CD14-positive monocyte (primary cell): ENCODE measurements around the gene ATXN7L1. TPM values are rescaled to one million over a fixed set of nuclear protein-coding genes. Genes with fewer than 3 reads are reported as not detected.

ENCODE experiments used
- DNase-seq, 3 donors: peaks; one replicate each; pipeline ENCODE4 v3.0.0-alpha.2; 2011 to 2022
- H2AFZ ChIP-seq: 2 replicates; pipeline ENCODE4 v1.6.0; 2012; ENCODE audit warnings: mild to moderate bottlenecking, low read depth, low read length, inconsistent platforms; ENCODE audit not compliant: insufficient read depth, poor library complexity, severe bottlenecking
- H3K27ac ChIP-seq, 2 donors: 1 replicate in 1 of 2; 2 replicates in 1 of 2; pipeline ENCODE4 v1.5.1; 2012 to 2013; ENCODE audit warnings: low read length in 2 of 2, control low read depth in 1 of 2, inconsistent platforms in 1 of 2, low read depth in 1 of 2, mild to moderate bottlenecking in 1 of 2
- H3K27me3 ChIP-seq, 2 donors: one replicate each; pipeline versions ENCODE4 v1.6.0 to v1.6.1; 2011 to 2013; ENCODE audit warnings: low read length in 2 of 2; ENCODE audit not compliant: control insufficient read depth in 2 of 2, insufficient read depth in 2 of 2
- H3K36me3 ChIP-seq, 2 donors: replicated peaks in 1 of 2; 1 replicate in 1 of 2; 2 replicates in 1 of 2; pipeline versions ENCODE4 v1.5.1 to v1.6.1; 2012 to 2013; ENCODE audit warnings: low read length in 2 of 2, control low read depth in 1 of 2, inconsistent platforms in 1 of 2, mild to moderate bottlenecking in 1 of 2; ENCODE audit not compliant: insufficient read depth in 2 of 2, control insufficient read depth in 1 of 2
- H3K4me1 ChIP-seq, 2 donors: 1 replicate in 1 of 2; 2 replicates in 1 of 2; pipeline versions ENCODE4 v1.5.1 to v1.6.1; 2012 to 2013; ENCODE audit warnings: low read length in 2 of 2, control low read depth in 1 of 2, inconsistent platforms in 1 of 2, mild to moderate bottlenecking in 1 of 2, moderate library complexity in 1 of 2; ENCODE audit not compliant: insufficient read depth in 2 of 2, control insufficient read depth in 1 of 2
- H3K4me2 ChIP-seq: replicated peaks from 2 replicates; pipeline ENCODE3; 2012; ENCODE audit warnings: low read length, moderate library complexity, mild to moderate bottlenecking; ENCODE audit not compliant: poor library complexity, severe bottlenecking; ENCODE audit errors: extremely low read depth
- H3K4me3 ChIP-seq, 3 experiments: fragments of 200-600 bp in 1 of 3; sonication (generic) in 1 of 3; replicated peaks in 1 of 3; 1 replicate in 2 of 3; 2 replicates in 1 of 3; pipeline ENCODE4 v1.5.1; 2011 to 2013; ENCODE audit warnings: low read length in 3 of 3, mild to moderate bottlenecking in 3 of 3, control low read depth in 2 of 3, low read depth in 2 of 3, inconsistent platforms in 1 of 3, moderate library complexity in 1 of 3
- H3K79me2 ChIP-seq: 2 replicates; pipeline ENCODE4 v1.6.0; 2012; ENCODE audit warnings: mild to moderate bottlenecking, control low read depth, inconsistent platforms, low read length, moderate library complexity; ENCODE audit not compliant: insufficient read depth
- H3K9ac ChIP-seq: 2 replicates; pipeline ENCODE4 v1.6.0; 2017; ENCODE audit warnings: low read length, mild to moderate bottlenecking; ENCODE audit not compliant: insufficient read depth, poor library complexity, severe bottlenecking
- H3K9me3 ChIP-seq, 2 donors: replicated peaks in 1 of 2; 1 replicate in 1 of 2; 2 replicates in 1 of 2; pipeline versions ENCODE4 v1.5.1 to v1.6.1; 2012 to 2013; ENCODE audit warnings: low read length in 2 of 2, control low read depth in 1 of 2; ENCODE audit not compliant: control insufficient read depth in 1 of 2, insufficient read depth in 1 of 2
- H4K20me1 ChIP-seq: 2 replicates; pipeline ENCODE4 v1.6.0; 2012; ENCODE audit warnings: mild to moderate bottlenecking, low read length, control low read depth, moderate library complexity; ENCODE audit not compliant: insufficient read depth
- H3K27ac Mint-ChIP-seq, 7 donors: one replicate each; pipeline ENCODE4 v1.8.0; 2020; ENCODE audit warnings: mild to moderate bottlenecking in 7 of 7, mixed read lengths in 7 of 7, moderate library complexity in 6 of 7, inconsistent platforms in 2 of 7
- H3K27me3 Mint-ChIP-seq, 3 donors: one replicate each; pipeline ENCODE4 v1.8.0; 2021 to 2022; ENCODE audit warnings: low read depth in 3 of 3, mild to moderate bottlenecking in 3 of 3, mixed read lengths in 3 of 3, moderate library complexity in 3 of 3, inconsistent platforms in 1 of 3
- H3K36me3 Mint-ChIP-seq, 2 donors: one replicate each; pipeline ENCODE4 v1.8.0; 2020; ENCODE audit warnings: mixed read lengths in 2 of 2, inconsistent platforms in 1 of 2, mild to moderate bottlenecking in 1 of 2
- H3K4me1 Mint-ChIP-seq: one replicate; pipeline ENCODE4 v1.8.0; 2020; ENCODE audit warnings: mild to moderate bottlenecking, mixed read lengths
- H3K4me3 Mint-ChIP-seq, 2 donors: one replicate each; pipeline ENCODE4 v1.8.0; 2020; ENCODE audit warnings: mild to moderate bottlenecking in 2 of 2, mixed read lengths in 2 of 2, moderate library complexity in 1 of 2
- H3K9me3 Mint-ChIP-seq, 7 donors: one replicate each; pipeline ENCODE4 v1.8.0; 2020 to 2022; ENCODE audit warnings: mixed read lengths in 7 of 7, mild to moderate bottlenecking in 6 of 7, moderate library complexity in 6 of 7, inconsistent platforms in 2 of 7
- CTCF ChIP-seq: fragments of 200-600 bp; IDR thresholded peaks from one replicate; pipeline ENCODE4 v1.8.0; 2022; ENCODE audit warnings: antibody characterized with exemption, mild to moderate bottlenecking
- WGBS: methylation state at CpG from one replicate; pipeline ENCODE4 v1.1.5; 2013; ENCODE audit warnings: missing lambda C conversion rate; ENCODE audit not compliant: insufficient coverage; 5-methylcytosine and 5-hydroxymethylcytosine counted together
- intact Hi-C, 2 donors: fragments of 100-400 bp; cut with micrococcal nuclease; formaldehyde crosslinking; loops; one replicate each; pipeline versions ENCODE4 v1.15.0 to v1.15.1; 2023
- polyA plus RNA-seq, 3 donors: library from polyadenylated mRNA; depleted of rRNA in 1 of 3; unstranded in 2 of 3; stranded (reverse) in 1 of 3; fragments of 300-500 nt in 2 of 3; fragments of >200 nt in 1 of 3; fragmentation: Illumina TruSeq in 2 of 3; gene quantifications; 1 replicate in 2 of 3; 2 replicates in 1 of 3; pipeline ENCODE4 v1.2.3, GENCODE V29; 2012 to 2021

The ATXN7L1 gene
- polyA plus RNA-seq, 3 donors = 4.5 to 12.2 (median 11.2) TPM

GRCh38 chr7:105635197-105635596, 241.2 kb downstream of the ATXN7L1 start:
- Histone ChIP-seq H2AFZ (no peak overlapping the region), H3K4me1 (no peaks in the 10 kb centered on the region), H3K4me3 (no peak overlapping the region), H3K4me2 (no peak overlapping the region), H3K9me3 (no peaks in the 10 kb centered on the region), H3K79me2 (no peaks in the 10 kb centered on the region), H3K27me3 (no peaks in the 10 kb centered on the region), H4K20me1 (no peaks in the 10 kb centered on the region), H3K36me3 (peaks cover 88 to 100% of the 10 kb centered on the region in 2 donors), H3K27ac (no peak overlapping the region), H3K9ac (no peak overlapping the region)
- TF ChIP-seq CTCF = no peak
- H3K9me3 Mint-ChIP-seq = no peaks in the 10 kb centered on the region
- H3K27me3 Mint-ChIP-seq = no peaks in the 10 kb centered on the region
- no peaks in the 10 kb centered on the region for H3K4me1 Mint-ChIP-seq
- H3K27ac Mint-ChIP-seq = peak overlapping the region in 1 of 7 donors; percentile 30
- peaks cover 87 to 100% of the 10 kb centered on the region in 2 donors for H3K36me3 Mint-ChIP-seq
- no peak for DNase-seq
- 100% methylated on average over 2 of the region's 6 CpGs for WGBS
- no peak overlapping the region for H3K4me3 Mint-ChIP-seq
- intact Hi-C loops = no loop called here

GRCh38 chr7:105625986-105626385, 250.4 kb downstream of the ATXN7L1 start:
- no CpG with 5 or more reads among the region's 2 CpGs for WGBS
- Mint-ChIP-seq H3K4me1 (no peaks in the 10 kb centered on the region), H3K27ac (no peak overlapping the region), H3K27me3 (peaks cover 0 to 2% (median 0%) of the 10 kb centered on the region in 3 donors), H3K4me3 (no peak overlapping the region), H3K9me3 (peaks cover 0 to 6% (median 0%) of the 10 kb centered on the region in 7 donors), H3K36me3 (peaks cover 68 to 92% of the 10 kb centered on the region in 2 donors)
- no peak overlapping the region for H3K27ac ChIP-seq
- intact Hi-C loops = no loop called here
- no peak overlapping the region for H3K4me3 ChIP-seq
- H3K9me3 ChIP-seq = no peaks in the 10 kb centered on the region
- no peaks in the 10 kb centered on the region for H3K79me2 ChIP-seq
- H4K20me1 ChIP-seq = no peaks in the 10 kb centered on the region
- no peak overlapping the region for H3K9ac ChIP-seq
- no peak for DNase-seq
- no peak for TF ChIP-seq CTCF
- no peaks in the 10 kb centered on the region for H3K4me1 ChIP-seq
- H2AFZ ChIP-seq = no peak overlapping the region
- peaks cover 74 to 94% of the 10 kb centered on the region in 2 donors for H3K36me3 ChIP-seq
- H3K4me2 ChIP-seq = no peak overlapping the region
- H3K27me3 ChIP-seq = no peaks in the 10 kb centered on the region
